Activated B cell treated with CpG ODN at 0.5 μM for 24 hours (primary cell): Measurements from ENCODE around the gene INHBE. TPM values are rescaled to one million over a fixed set of nuclear protein-coding genes. Genes with fewer than 3 reads are reported as not detected.

Experiments used
- ATAC-seq: fragments of 200-7000 bp; cut with Tn5 transposase; one replicate; pipeline ENCODE4 v1.10.0; 2021; ENCODE audit warnings: low read depth, mild to moderate bottlenecking, moderate library complexity
- CTCF ChIA-PET: fragments of 350-600 bp; sonication (Branson Sonifier 250); formaldehyde crosslinking; loops from one replicate; lab custom pipeline; 2021; ENCODE audit warnings: antibody characterized with exemption; lab: Charles Lee
- POLR2A ChIA-PET: fragments of 350-600 bp; sonication (Branson Sonifier 250); formaldehyde crosslinking; loops from one replicate; lab custom pipeline; 2021; ENCODE audit warnings: antibody characterized with exemption; lab: Charles Lee
- DNase-seq: peaks from one replicate; pipeline ENCODE4 v3.0.0; 2022
- H3K27ac Mint-ChIP-seq: one replicate; pipeline ENCODE4 v1.8.0; 2020; ENCODE audit warnings: mixed read lengths
- H3K27me3 Mint-ChIP-seq: one replicate; pipeline ENCODE4 v1.8.0; 2021; ENCODE audit warnings: mixed read lengths
- H3K36me3 Mint-ChIP-seq: one replicate; pipeline ENCODE4 v1.8.0; 2021; ENCODE audit warnings: low read depth, mixed read lengths
- H3K4me1 Mint-ChIP-seq: one replicate; pipeline ENCODE4 v1.8.0; 2021; ENCODE audit warnings: mixed read lengths
- H3K4me3 Mint-ChIP-seq: one replicate; pipeline ENCODE4 v1.8.0; 2020; ENCODE audit warnings: mild to moderate bottlenecking, mixed read lengths
- H3K9me3 Mint-ChIP-seq: one replicate; pipeline ENCODE4 v1.8.0; 2020; ENCODE audit warnings: mixed read lengths
- intact Hi-C: fragments of 100-400 bp; cut with micrococcal nuclease; formaldehyde crosslinking; loops from one replicate; pipeline ENCODE4 v1.15.1; 2024
- total RNA-seq: library from RNA; stranded (reverse); gene quantifications from 2 replicates; pipeline ENCODE4 v1.2.3, GENCODE V29; 2022
- TF ChIP-seq, protein P1 (sequence below): fragments of 200-600 bp; IDR thresholded peaks from one replicate; pipeline ENCODE4 v1.8.0; 2022; ENCODE audit warnings: antibody characterized with exemption, mild to moderate bottlenecking

INHBE gene
- total RNA-seq, 1 donor from 2014 or later: 0.29 TPM

GRCh38 chr12:57452937-57453509 lies 2.1 kb upstream of the INHBE start:
- TF ChIP-seq, protein P1, sequence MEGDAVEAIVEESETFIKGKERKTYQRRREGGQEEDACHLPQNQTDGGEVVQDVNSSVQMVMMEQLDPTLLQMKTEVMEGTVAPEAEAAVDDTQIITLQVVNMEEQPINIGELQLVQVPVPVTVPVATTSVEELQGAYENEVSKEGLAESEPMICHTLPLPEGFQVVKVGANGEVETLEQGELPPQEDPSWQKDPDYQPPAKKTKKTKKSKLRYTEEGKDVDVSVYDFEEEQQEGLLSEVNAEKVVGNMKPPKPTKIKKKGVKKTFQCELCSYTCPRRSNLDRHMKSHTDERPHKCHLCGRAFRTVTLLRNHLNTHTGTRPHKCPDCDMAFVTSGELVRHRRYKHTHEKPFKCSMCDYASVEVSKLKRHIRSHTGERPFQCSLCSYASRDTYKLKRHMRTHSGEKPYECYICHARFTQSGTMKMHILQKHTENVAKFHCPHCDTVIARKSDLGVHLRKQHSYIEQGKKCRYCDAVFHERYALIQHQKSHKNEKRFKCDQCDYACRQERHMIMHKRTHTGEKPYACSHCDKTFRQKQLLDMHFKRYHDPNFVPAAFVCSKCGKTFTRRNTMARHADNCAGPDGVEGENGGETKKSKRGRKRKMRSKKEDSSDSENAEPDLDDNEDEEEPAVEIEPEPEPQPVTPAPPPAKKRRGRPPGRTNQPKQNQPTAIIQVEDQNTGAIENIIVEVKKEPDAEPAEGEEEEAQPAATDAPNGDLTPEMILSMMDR: no peak
- intact Hi-C loops: loop anchor here (1.0 to 10.0 kb wide), 2 partner anchors 146 to 328 kb away; partner anchors contain the start of gene LRP1
- Mint-ChIP-seq H3K9me3 (no peaks in the 10 kb centered on the region), H3K27ac (no peak overlapping the region), H3K36me3 (no peaks in the 10 kb centered on the region), H3K4me1 (peaks cover 12% of the 10 kb centered on the region), H3K4me3 (no peak overlapping the region), H3K27me3 (no peaks in the 10 kb centered on the region)
- CTCF ChIA-PET: interaction anchor here (0.7 to 5.4 kb wide), 16 partner anchors 9 to 341 kb away, joined by 3 to 67 read pairs (median 4); partner anchors contain the start of genes INHBC and STAT6
- POLR2A ChIA-PET: interaction anchor here (0.6 to 1.3 kb wide), 5 partner anchors 9 to 329 kb away, joined by 3 to 5 read pairs (median 4); no protein-coding TSS in a partner anchor
- peak; percentile 45 for DNase-seq
- ATAC-seq: peak; percentile 71

DNA sequence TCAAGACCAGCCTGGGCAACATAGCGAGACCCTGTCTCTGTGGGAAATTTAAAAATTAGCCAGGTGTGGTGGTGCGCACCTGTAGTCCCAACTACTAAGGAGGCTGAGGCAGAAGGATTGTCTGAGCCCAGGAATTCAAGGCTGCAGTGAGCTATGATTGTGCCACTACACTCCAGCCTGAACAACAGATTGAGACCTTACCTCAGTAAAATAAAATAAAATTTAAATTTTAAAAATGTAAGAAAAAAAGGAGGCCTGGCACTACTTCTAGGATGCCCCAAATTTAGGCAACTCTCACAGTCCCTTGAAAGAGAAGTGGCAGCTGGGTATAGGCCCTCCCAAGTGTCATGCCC lies 918 bp upstream of the INHBE start:
- ChIA-PET CTCF (interaction anchor here (1.6 to 5.4 kb wide), 6 partner anchors 20 to 330 kb away, joined by 4 to 67 read pairs (median 11); partner anchors contain the start of gene INHBC), POLR2A (no interaction called here)
- peaks cover 3% of the 10 kb centered on the region for H3K36me3 Mint-ChIP-seq
- TF ChIP-seq, protein P1: no peak
- H3K4me3 Mint-ChIP-seq: no peak overlapping the region
- no peaks in the 10 kb centered on the region for H3K9me3 Mint-ChIP-seq
- peaks cover 23% of the 10 kb centered on the region for H3K4me1 Mint-ChIP-seq
- H3K27ac Mint-ChIP-seq: no peak overlapping the region
- no peak for DNase-seq
- ATAC-seq: no peak
- intact Hi-C loops: loop anchor here (10.0 kb wide), 1 partner anchor 329 kb away; the partner anchor contains the start of gene LRP1
- H3K27me3 Mint-ChIP-seq: no peaks in the 10 kb centered on the region

DNA sequence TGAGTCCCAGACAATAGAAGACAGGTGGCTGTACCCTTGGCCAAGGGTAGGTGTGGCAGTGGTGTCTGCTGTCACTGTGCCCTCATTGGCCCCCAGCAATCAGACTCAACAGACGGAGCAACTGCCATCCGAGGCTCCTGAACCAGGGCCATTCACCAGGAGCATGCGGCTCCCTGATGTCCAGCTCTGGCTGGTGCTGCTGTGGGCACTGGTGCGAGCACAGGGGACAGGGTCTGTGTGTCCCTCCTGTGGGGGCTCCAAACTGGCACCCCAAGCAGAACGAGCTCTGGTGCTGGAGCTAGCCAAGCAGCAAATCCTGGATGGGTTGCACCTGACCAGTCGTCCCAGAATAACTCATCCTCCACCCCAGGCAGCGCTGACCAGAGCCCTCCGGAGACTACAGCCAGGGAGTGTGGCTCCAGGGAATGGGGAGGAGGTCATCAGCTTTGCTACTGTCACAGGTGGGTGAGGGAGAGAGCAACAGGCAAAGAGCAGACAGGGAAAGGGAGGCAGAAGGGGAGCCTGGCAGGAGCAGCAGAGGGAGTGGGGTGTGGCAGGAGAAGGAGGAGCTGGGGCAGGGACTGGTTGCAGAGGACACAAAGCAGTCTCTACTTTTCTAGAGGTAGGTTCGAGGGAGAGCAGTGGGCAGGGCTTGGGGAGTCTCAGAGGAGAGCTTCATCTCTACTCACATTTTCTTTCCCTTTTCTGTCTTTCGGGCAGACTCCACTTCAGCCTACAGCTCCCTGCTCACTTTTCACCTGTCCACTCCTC lies 452 bp downstream of the INHBE start:
- intact Hi-C loops: loop anchor here (1.0 to 10.0 kb wide), 3 partner anchors 192 to 331 kb away; partner anchors contain the start of gene LRP1
- ATAC-seq (no peak), DNase-seq (no peak)
- H3K4me3 Mint-ChIP-seq: peak overlapping the region; percentile 76
- ChIA-PET CTCF (interaction anchor here (0.8 to 5.4 kb wide), 14 partner anchors 10 to 213 kb away, joined by 3 to 67 read pairs (median 3); partner anchors contain the start of gene INHBC), POLR2A (interaction anchor here (0.6 to 1.0 kb wide), 6 partner anchors 22 to 1305 kb away, joined by 3 to 4 read pairs (median 3); partner anchors contain the start of genes EEF1AKMT3 and METTL1)
- H3K36me3 Mint-ChIP-seq: peaks cover 8% of the 10 kb centered on the region
- H3K4me1 Mint-ChIP-seq: peaks cover 33% of the 10 kb centered on the region
- H3K27ac Mint-ChIP-seq: peak overlapping the region; percentile 57
- H3K27me3 Mint-ChIP-seq: no peaks in the 10 kb centered on the region
- TF ChIP-seq, protein P1: no peak
- H3K9me3 Mint-ChIP-seq: no peaks in the 10 kb centered on the region

GRCh38 chr12:57456145-57456700 lies 1.1 kb downstream of the INHBE start:
- CTCF ChIA-PET: interaction anchor here (0.8 to 5.4 kb wide), 12 partner anchors 10 to 214 kb away, joined by 3 to 67 read pairs (median 3); partner anchors contain the start of gene INHBC
- ATAC-seq: peak; percentile 35
- DNase-seq: peak; percentile 36
- Mint-ChIP-seq H3K4me3 (peak overlapping the region; percentile 76), H3K4me1 (peaks cover 39% of the 10 kb centered on the region), H3K27me3 (no peaks in the 10 kb centered on the region), H3K9me3 (no peaks in the 10 kb centered on the region), H3K36me3 (peaks cover 8% of the 10 kb centered on the region), H3K27ac (peak overlapping the region; percentile 57)
- POLR2A ChIA-PET: interaction anchor here (0.6 to 0.8 kb wide), 2 partner anchors 26 to 344 kb away, joined by 3 read pairs; no protein-coding TSS in a partner anchor
- intact Hi-C loops: loop anchor here (1.0 to 10.0 kb wide), 3 partner anchors 193 to 331 kb away; partner anchors contain the start of gene LRP1
- TF ChIP-seq, protein P1: no peak
